Activated naive CD8-positive, alpha-beta T cell treated with anti-CD3 and anti-CD28 coated beads, Interleukin-2, amount 10 ng/mL, durations not matched to agents 7 days and 5 days (primary cell): ENCODE data around the gene LYRM9. TPM values are rescaled to one million over a fixed set of nuclear protein-coding genes. Genes with fewer than 3 reads are reported as not detected.
"Not testable (repeated sequence)": the region's sequence is repeated elsewhere in the genome, so short reads cannot be mapped to it uniquely, and the experiment has no call there.

Experiments
- ATAC-seq: fragments of 150-1000 bp; cut with Tn5 transposase; one replicate; pipeline ENCODE4 v1.10.0; 2021; ENCODE audit warnings: low read depth, moderate library complexity
- POLR2A ChIA-PET: fragments of 350-600 bp; sonication (Branson Sonifier 250); formaldehyde crosslinking; loops from one replicate; lab custom pipeline; 2021; ENCODE audit warnings: antibody characterized with exemption; lab: Charles Lee
- DNase-seq: peaks from one replicate; pipeline ENCODE4 v3.0.0; 2021
- H3K27ac Mint-ChIP-seq: one replicate; pipeline ENCODE4 v1.8.0; 2022; ENCODE audit warnings: mild to moderate bottlenecking, mixed read lengths
- H3K27me3 Mint-ChIP-seq: one replicate; pipeline ENCODE4 v1.8.0; 2022; ENCODE audit warnings: mild to moderate bottlenecking, moderate library complexity, mixed read lengths
- H3K36me3 Mint-ChIP-seq: one replicate; pipeline ENCODE4 v1.8.0; 2021; ENCODE audit warnings: mild to moderate bottlenecking, mixed read lengths
- H3K4me1 Mint-ChIP-seq: one replicate; pipeline ENCODE4 v1.8.0; 2021; ENCODE audit warnings: mixed read lengths
- H3K4me3 Mint-ChIP-seq: one replicate; pipeline ENCODE4 v1.8.0; 2022; ENCODE audit warnings: mild to moderate bottlenecking, moderate library complexity, mixed read lengths
- H3K9me3 Mint-ChIP-seq: one replicate; pipeline ENCODE4 v1.8.0; 2021; ENCODE audit warnings: mixed read lengths
- total RNA-seq, 2 experiments: library from RNA; stranded (reverse); gene quantifications; one replicate each; pipeline ENCODE4 v1.2.3, GENCODE V29; 2021

LYRM9 gene
- total RNA-seq, 2 experiments from 2014 or later = 8.0 to 8.3 TPM

DNA sequence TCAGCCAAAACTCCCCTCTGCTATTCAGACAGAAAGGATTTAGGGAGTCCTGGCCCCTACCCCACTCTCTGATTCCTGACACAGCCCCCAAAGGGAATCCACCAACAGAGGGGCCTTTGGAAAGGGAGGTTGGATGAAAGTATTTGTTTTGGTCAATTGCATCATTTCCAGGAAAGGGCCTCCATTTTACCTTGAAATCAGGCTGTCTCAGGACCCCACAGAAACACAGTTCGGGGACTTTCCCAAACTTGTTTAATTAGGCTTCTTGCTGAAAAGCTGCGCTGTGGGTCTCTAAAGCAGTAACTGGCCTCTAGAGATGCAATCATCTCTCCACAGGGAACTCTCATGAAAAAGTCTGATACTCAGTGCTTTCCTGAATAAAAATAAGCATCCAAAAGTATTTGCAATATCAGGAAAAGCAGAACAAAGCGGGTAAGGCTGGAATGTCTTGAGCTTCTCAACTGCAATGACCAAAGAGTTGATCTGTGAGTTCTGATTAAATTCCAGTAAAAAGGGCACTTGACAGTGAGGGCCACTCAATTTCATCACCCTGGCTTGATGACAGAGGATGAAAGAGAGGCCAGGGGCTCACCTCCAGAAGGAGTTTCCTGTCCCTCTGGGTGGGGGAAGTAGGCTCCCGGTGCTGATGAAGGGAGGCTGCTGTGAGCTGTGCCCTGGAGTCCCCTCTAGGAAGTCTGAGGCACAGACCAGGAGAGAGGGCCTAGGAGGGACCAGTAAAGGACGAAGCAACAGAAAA lies 36.3 kb downstream of the LYRM9 start:
- Mint-ChIP-seq H3K9me3 (no peaks in the 10 kb centered on the region), H3K4me3 (no peak overlapping the region), H3K4me1 (peaks cover 14% of the 10 kb centered on the region), H3K36me3 (peaks cover 2% of the 10 kb centered on the region), H3K27ac (no peak overlapping the region), H3K27me3 (peaks cover 4% of the 10 kb centered on the region)
- POLR2A ChIA-PET = no interaction called here
- DNase-seq (no peak), ATAC-seq (no peak)

DNA sequence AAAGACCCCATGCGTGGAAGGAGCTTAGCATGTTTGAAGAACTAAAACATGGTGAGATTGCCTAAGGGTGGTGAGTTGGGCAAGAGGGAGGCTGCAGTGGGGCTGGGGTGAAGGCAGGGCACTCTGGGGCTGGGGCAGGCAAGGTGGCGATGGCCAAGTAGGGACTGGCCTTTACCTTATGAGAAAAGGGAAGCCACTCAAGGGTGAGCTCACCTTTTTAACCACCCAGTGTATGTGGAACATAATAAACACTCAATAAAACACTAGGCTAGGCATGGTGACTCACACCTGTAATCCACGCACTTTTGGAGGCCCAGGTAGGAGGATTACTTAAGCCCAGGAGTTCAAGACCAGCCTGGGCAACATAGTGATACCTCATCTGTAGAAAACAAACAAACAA lies 37.7 kb downstream of the LYRM9 start:
- POLR2A ChIA-PET = interaction anchor here (1.3 to 1.5 kb wide), 2 partner anchors 9 to 47 kb away, joined by 3 to 5 read pairs; no protein-coding TSS in a partner anchor
- no peaks in the 10 kb centered on the region for H3K9me3 Mint-ChIP-seq
- DNase-seq (no peak), ATAC-seq (no peak)
- H3K4me3 Mint-ChIP-seq = no peak overlapping the region
- peak overlapping the region; percentile 32 for H3K27ac Mint-ChIP-seq
- H3K27me3 Mint-ChIP-seq = peaks cover 4% of the 10 kb centered on the region
- H3K36me3 Mint-ChIP-seq = peaks cover 2% of the 10 kb centered on the region
- peaks cover 14% of the 10 kb centered on the region for H3K4me1 Mint-ChIP-seq

DNA sequence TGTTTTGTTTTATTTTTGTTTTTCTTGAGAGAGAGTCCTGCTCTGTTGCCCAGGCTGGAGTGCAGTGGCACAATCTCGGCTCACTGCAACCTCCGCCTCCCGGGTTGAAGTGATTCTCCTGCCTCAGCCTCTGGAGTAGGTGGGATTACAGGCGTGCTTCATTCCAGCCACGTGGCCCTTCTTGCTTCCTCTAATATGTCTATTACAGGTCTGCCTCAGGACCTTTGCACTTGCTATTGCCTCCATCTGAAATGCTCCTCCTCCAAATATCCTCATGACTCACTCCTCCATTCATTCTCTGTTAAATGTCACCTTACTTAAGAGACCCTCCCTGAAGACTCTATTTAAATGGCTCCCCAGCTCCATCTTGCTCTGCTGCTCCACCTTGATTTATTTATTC lies 39.0 kb downstream of the LYRM9 start:
- H3K9me3 Mint-ChIP-seq = no peaks in the 10 kb centered on the region
- POLR2A ChIA-PET = no interaction called here
- H3K4me1 Mint-ChIP-seq = peaks cover 14% of the 10 kb centered on the region
- H3K27ac Mint-ChIP-seq = no peak overlapping the region
- peaks cover 4% of the 10 kb centered on the region for H3K27me3 Mint-ChIP-seq
- H3K4me3 Mint-ChIP-seq = no peak overlapping the region
- no peak for DNase-seq
- ATAC-seq = no peak
- peaks cover 2% of the 10 kb centered on the region for H3K36me3 Mint-ChIP-seq

DNA sequence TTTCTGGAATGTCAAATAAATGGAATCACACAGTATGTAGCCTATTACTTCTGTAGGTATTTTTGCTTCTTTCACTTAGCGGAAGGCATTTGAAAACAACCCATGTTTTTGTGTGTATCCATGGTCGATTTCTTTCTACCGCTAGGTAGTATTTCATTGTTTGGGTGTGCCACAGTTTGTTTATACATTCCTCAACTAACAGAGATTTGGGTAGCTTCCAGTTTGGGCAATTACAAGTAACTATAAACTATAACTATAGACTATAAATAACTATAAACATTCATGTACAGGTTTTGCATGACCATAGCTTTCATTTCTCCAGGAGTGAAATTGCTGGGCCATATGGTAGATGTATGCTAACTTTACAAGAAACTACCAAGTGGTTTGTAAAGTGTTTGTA lies 40.1 kb downstream of the LYRM9 start:
- Mint-ChIP-seq H3K36me3 (peaks cover 2% of the 10 kb centered on the region), H3K27ac (no peak overlapping the region), H3K4me1 (peaks cover 16% of the 10 kb centered on the region), H3K9me3 (no peaks in the 10 kb centered on the region), H3K4me3 (no peak overlapping the region), H3K27me3 (peaks cover 4% of the 10 kb centered on the region)
- ATAC-seq (no peak), DNase-seq (no peak)
- POLR2A ChIA-PET = no interaction called here

DNA sequence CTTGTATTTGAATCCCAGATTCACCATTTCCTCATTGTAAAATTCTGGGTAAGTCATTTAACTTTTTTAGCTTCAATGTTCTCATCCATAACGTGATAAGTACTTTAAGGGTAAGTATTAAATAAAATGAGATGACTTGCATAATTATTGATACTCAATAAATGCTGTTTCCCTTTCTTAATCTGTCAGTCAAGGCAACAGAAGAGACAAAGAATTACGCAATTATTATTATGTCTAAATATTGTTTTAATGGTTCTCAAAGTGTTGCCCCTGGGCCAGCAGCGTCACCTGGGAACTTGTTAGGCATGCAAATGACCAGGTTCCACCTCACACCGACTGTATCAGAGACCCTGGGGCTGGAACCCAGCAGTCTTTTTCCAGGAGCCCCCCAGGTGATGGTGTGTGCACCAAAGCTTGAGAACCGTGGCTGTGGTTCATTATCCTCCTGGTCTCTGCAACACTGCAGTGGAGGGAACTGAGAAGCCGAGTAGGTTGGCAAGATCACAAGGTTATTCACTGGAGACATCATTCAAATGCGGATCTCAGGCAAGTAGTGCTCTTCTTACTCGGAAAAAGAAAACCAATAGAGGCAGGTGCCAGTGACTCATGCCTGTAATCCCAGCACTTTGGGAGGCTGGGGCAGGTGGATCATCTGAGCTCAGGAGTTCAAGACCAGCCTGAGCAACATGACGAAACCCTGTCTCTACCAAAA lies 43.5 kb downstream of the LYRM9 start:
- POLR2A ChIA-PET = no interaction called here
- ATAC-seq = no peak
- no peak for DNase-seq
- H3K27ac Mint-ChIP-seq = no peak overlapping the region
- no peak overlapping the region for H3K4me3 Mint-ChIP-seq
- peaks cover 4% of the 10 kb centered on the region for H3K27me3 Mint-ChIP-seq
- peaks cover 26% of the 10 kb centered on the region for H3K4me1 Mint-ChIP-seq
- H3K36me3 Mint-ChIP-seq = peaks cover 2% of the 10 kb centered on the region
- H3K9me3 Mint-ChIP-seq = no peaks in the 10 kb centered on the region

DNA sequence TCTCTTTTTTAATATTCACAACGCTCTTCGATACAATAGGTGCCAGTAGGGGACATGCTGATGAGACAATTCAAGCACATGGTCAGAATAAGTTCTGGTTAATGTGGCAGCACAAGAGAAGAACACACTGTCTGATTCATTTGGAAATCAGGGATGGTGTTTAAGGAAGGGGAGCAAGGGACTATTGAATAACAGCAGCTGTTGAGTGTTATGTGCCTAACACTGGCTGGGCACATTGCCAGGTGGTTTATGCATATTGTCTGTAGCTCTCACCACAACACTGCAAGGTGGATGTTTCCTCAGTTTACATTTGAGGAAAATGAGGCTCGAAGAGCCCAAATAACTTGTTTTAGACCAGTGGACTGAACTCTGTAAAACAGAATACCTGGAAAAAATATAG lies 44.2 kb downstream of the LYRM9 start:
- Mint-ChIP-seq H3K27ac (no peak overlapping the region), H3K4me3 (no peak overlapping the region), H3K36me3 (no peaks in the 10 kb centered on the region), H3K4me1 (peaks cover 26% of the 10 kb centered on the region), H3K27me3 (peaks cover 4% of the 10 kb centered on the region), H3K9me3 (no peaks in the 10 kb centered on the region)
- DNase-seq (no peak), ATAC-seq (no peak)
- POLR2A ChIA-PET = no interaction called here

DNA sequence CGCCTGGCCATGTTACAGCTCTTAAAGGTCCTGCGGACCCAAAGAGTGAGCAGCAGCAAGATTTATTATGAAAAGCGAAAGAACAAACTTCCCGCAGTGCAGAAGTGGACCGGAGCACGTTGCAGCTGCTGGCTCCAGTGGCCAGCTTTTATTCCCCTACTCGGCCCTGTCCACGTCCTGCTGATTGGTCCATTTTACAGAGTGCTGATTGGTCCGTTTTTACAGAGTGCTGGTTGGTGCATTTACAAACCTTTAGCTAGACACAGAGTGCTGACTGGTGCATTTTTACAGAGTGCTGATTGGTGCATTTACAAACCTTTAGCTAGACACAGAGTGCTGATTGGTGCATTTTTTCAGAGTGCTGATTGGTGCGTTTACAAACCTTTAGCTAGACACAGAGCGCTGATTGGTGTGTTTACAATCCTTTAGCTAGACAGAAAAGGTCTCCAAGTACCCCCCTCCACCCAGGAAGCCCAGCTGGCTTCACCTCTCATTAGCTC lies 46.3 kb downstream of the LYRM9 start:
- not testable (repeated sequence) for DNase-seq, H3K27me3 Mint-ChIP-seq, H3K9me3 Mint-ChIP-seq

DNA sequence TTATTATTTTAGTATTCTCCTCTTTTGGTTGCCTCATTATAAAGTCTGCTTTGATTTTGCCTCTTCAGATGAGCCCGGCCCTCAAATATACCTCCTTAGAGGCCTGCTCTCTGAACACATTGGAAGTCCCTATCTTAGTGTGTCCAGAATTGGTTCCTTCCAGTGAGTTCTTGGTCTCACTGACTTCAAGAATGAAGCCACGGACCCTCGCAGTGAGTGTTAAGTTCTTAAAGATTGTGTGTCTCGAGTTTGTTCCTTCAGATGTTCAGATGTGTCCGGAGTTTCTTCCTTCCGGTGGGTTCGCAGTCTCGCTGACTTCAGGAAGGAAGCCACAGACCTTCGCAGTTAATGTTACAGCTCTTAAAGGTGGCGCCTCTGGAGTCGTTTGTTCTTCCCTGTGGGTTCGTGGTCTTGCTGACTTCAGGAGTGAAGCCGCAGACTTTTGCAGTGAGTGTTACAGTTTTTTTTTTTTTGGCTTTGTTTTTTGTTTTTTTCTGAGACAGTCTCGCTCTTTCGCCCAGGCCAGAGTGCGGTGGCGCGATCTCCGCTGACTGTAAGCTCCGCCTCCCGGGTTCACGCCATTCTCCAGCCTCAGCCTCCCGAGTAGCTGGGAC lies 47.0 kb downstream of the LYRM9 start:
- POLR2A ChIA-PET = interaction anchor here (1.2 to 1.8 kb wide), 3 partner anchors 32 to 38 kb away, joined by 3 to 12 read pairs (median 4); no protein-coding TSS in a partner anchor
- ATAC-seq (peak; percentile 76), DNase-seq (peak; percentile 60)
- Mint-ChIP-seq H3K27ac (peak overlapping the region; percentile 81), H3K4me3 (peak overlapping the region; percentile 75), H3K27me3 (no peaks in the 10 kb centered on the region), H3K4me1 (peaks cover 26% of the 10 kb centered on the region), H3K9me3 (no peaks in the 10 kb centered on the region), H3K36me3 (peaks cover 4% of the 10 kb centered on the region)

More for the DNA sequence above, 46.3 kb downstream of the LYRM9 start:
- Mint-ChIP-seq H3K4me1 (peaks cover 26% of the 10 kb centered on the region), H3K4me3 (peak overlapping the region; percentile 75), H3K27ac (peak overlapping the region; percentile 81)
- H3K36me3 Mint-ChIP-seq, ATAC-seq: not testable (repeated sequence)
- POLR2A ChIA-PET = interaction anchor here (0.6 to 1.8 kb wide), 4 partner anchors 8 to 39 kb away, joined by 3 to 12 read pairs (median 4); no protein-coding TSS in a partner anchor

DNA sequence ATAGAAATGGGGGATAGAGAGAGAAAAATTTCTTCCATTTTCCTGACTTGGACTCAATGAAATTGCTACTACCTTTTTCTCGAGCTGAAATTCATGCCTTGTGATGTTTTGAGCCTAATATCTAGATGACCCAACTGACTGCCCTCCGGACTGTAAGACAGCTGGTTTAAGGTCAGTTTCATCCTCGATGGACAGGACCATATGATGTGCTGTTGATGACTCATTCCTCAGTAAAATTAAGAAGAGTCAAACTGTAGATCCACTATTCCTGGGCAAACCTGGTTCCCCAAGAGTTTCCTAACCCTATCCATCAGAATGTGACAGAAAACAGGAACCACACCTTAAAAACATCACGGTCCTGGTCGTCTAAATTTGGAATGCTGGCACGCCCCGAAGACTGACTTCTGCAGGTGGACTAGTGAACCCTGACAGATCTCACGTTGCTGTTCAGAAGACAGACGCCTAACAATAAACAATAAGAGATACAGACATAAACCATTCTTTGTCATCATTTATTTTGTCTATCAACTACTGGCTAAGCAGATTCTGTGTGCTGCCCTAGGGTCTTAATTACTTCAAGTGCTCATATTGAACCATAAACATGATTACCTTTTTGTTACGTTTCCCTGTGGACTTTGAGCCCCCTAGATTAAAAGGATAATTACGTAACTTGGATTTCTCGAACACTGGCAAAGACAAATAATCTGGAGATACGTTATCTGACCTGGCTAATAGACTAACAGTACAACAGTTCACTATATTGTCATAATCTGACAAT lies 47.7 kb downstream of the LYRM9 start:
- H3K9me3 Mint-ChIP-seq = no peaks in the 10 kb centered on the region
- no peak overlapping the region for H3K4me3 Mint-ChIP-seq
- no peak for DNase-seq
- no peak for ATAC-seq
- POLR2A ChIA-PET = interaction anchor here (1.2 to 1.8 kb wide), 2 partner anchors 33 to 37 kb away, joined by 3 to 12 read pairs; no protein-coding TSS in a partner anchor
- H3K27ac Mint-ChIP-seq = no peak overlapping the region
- H3K4me1 Mint-ChIP-seq = peaks cover 26% of the 10 kb centered on the region
- peaks cover 4% of the 10 kb centered on the region for H3K36me3 Mint-ChIP-seq
- H3K27me3 Mint-ChIP-seq = no peaks in the 10 kb centered on the region

- Mint-ChIP-seq H3K27me3 (no peaks in the 10 kb centered on the region), H3K36me3 (peaks cover 4% of the 10 kb centered on the region), H3K4me3 (no peak overlapping the region), H3K4me1 (peaks cover 8% of the 10 kb centered on the region), H3K9me3 (no peaks in the 10 kb centered on the region), H3K27ac (no peak overlapping the region)
- DNase-seq (no peak), ATAC-seq (no peak)
- POLR2A ChIA-PET = no interaction called here
These were observed 52.5 kb downstream of the LYRM9 start for GRCh38 chr17:27840688-27841087.

- H3K4me1 Mint-ChIP-seq, H3K27ac Mint-ChIP-seq, POLR2A ChIA-PET, H3K27me3 Mint-ChIP-seq, H3K36me3 Mint-ChIP-seq, ATAC-seq, DNase-seq, H3K4me3 Mint-ChIP-seq, H3K9me3 Mint-ChIP-seq: not testable (repeated sequence)
These were observed 52.8 kb downstream of the LYRM9 start for GRCh38 chr17:27840406-27840678.

DNA sequence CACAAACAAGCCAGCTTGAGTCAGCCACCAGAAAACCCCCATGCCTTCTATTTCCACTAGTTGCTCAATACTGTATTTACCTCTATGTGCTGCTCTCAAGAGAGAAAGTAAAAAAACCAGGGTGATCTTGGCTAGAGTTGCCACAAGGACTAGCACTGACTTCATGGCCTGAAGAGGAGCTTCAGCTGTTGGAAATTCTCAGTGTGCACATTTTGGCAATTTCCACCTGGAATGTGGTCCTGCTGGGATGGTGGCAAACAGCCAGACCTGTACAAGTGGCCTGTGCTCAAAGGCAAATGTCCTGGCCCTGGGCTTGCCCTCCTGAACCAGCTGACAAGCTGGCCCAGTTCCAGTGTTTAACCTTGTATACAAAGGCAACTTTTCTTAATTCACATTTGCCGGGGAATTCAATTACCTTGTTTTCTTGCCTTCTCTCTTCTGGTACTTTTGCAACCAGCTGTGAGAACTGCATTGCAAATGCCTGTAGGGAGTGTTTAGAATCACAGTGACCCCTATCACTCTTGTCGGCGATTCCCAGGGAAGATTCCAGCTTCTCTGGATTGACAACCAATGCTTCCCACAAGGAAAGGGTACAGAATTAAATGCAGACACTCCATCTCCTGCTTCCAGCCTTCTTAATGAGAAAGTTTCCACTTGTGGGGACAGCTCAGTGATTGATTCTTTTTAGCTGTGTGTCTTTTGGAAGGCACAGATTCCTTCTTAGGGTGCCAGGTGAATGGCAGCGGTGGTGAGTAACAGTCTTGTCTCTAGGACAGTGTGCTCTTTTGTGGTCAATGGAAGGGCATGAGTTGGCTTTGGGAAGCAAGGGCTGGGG lies 53.4 kb downstream of the LYRM9 start:
- POLR2A ChIA-PET, H3K4me3 Mint-ChIP-seq, H3K27ac Mint-ChIP-seq, H3K27me3 Mint-ChIP-seq, DNase-seq, H3K4me1 Mint-ChIP-seq, H3K36me3 Mint-ChIP-seq, H3K9me3 Mint-ChIP-seq, ATAC-seq: not testable (repeated sequence)
